Activated naive CD4-positive, alpha-beta T cell treated with anti-CD3 and anti-CD28 coated beads, Interleukin-2, amount 50 U/mL, for 72 hours (primary cell): Measurements from ENCODE around the gene ZNF77. TPM values are rescaled to one million over a fixed set of nuclear protein-coding genes. Genes with fewer than 3 reads are reported as not detected.
A peak's percentile ranks its signal among the peaks of the same experiment; 100 is the strongest.
"Not testable (repeated sequence)": the region's sequence is repeated elsewhere in the genome, so short reads cannot be mapped to it uniquely, and the experiment has no call there.

Experiments used
- ATAC-seq, 2 donors: fragments of 150-1000 bp; cut with Tn5 transposase; 2 replicates each; pipeline ENCODE4 v1.10.0; 2021; ENCODE audit warnings: mild to moderate bottlenecking in 2 of 2, moderate library complexity in 2 of 2
- DNase-seq, 2 donors: peaks; one replicate each; pipeline ENCODE4 v3.0.0; 2021 to 2022; ENCODE audit warnings: low spot score in 2 of 2
- H3K27ac Mint-ChIP-seq, 2 donors: one replicate each; pipeline ENCODE4 v1.8.0; 2022; ENCODE audit warnings: mild to moderate bottlenecking in 2 of 2, mixed read lengths in 2 of 2
- H3K36me3 Mint-ChIP-seq, 2 donors: one replicate each; pipeline ENCODE4 v1.8.0; 2022; ENCODE audit warnings: mixed read lengths in 2 of 2
- H3K9me3 Mint-ChIP-seq, 2 donors: one replicate each; pipeline ENCODE4 v1.8.0; 2022; ENCODE audit warnings: mixed read lengths in 2 of 2
- total RNA-seq, 2 donors: library from RNA; stranded (reverse); gene quantifications; one replicate each; pipeline ENCODE4 v1.2.3, GENCODE V29; 2022

The ZNF77 gene
- total RNA-seq = 10 to 100 TPM in 1 of 2 donors, 1 to 10 TPM in 1; 3.7 to 11.2 TPM

DNA sequence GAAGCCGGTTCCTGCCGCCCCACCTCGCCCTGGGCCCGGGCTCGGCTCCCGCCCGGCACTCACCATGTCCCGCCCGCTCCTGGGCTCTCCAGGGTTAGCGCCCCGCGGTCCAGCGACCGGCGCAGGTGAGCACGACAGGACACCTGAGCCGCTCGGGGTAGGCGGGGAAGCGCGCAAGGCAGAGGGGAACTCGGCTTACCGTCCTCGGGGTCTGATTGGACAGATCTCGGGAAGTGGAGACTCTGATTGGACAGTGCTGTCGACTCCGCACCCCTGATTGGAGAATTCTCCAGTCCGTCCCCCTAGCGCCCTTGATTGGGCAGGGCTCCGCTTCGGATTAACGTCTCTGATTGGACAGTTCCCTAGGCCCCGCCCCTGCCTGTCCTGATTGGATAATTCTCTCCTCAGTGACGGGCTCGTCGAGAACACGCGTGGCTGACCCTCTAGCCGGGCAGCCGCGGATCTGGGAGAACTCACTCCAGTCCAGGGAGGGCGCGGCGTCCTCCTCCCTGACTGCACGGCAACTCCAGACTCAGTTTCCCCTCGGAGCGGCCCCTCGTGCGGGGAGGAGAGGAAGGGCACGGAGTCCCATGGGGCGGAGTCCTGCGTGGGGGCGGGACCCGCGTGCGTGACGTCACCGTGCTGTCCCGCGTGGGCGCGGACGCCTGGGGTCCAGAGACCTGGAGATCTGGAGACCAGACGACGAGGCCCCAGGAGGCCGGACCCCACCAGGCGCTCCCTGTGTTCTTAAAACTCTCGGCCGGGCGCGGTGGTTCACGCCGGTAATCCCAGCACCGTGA, at the start of gene ZNF77:
TSS of gene ZNF77 (minus strand) at position 197 of the 800 bp plus-strand sequence. CDS start at position 66, 131 bp downstream.
- Mint-ChIP-seq H3K9me3 (no peaks in the 10 kb centered on the region), H3K36me3 (peaks cover 1 to 6% of the 10 kb centered on the region in 2 donors), H3K27ac (peak within 1 kb of the TSS; percentile 90 to 96)
- ATAC-seq = peak; percentile 98 to 99
- peak; percentile 97 to 99 for DNase-seq

DNA sequence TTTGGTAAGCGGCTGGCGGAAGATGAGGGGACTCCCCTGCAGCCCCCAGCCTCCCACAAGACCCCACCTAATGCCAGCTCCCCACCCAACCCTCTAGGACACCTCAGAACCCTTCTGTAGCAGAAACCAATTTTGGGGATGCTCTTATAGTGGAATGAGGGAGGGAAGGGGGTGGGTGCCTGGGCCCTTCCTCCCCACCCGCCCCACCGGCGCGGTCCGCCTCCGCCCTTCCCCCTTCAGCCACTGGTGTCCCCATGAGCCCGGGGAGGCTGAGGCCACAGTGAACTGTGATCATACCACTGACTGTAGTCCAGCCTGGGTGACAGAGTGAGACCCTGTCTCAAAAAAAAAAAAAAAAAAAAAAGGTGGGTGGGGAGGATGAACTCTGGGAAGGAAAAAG, 48.8 kb upstream of the ZNF77 start:
- ATAC-seq (no peak), DNase-seq (no peak)
- H3K9me3 Mint-ChIP-seq = no peaks in the 10 kb centered on the region
- no peaks in the 10 kb centered on the region for H3K36me3 Mint-ChIP-seq
- H3K27ac Mint-ChIP-seq = no peak overlapping the region

- no peaks in the 10 kb centered on the region for H3K9me3 Mint-ChIP-seq
- H3K36me3 Mint-ChIP-seq = no peaks in the 10 kb centered on the region
- H3K27ac Mint-ChIP-seq = no peak overlapping the region
- DNase-seq = no peak
- ATAC-seq = no peak
These were observed 48.2 kb upstream of the ZNF77 start for GRCh38 chr19:2992958-2993357.

- H3K27ac Mint-ChIP-seq, ATAC-seq, DNase-seq, H3K36me3 Mint-ChIP-seq, H3K9me3 Mint-ChIP-seq: not testable (repeated sequence)
These were observed 47.6 kb upstream of the ZNF77 start for GRCh38 chr19:2992333-2992732.

GRCh38 chr19:2989236-2989946, 44.6 kb upstream of the ZNF77 start:
- Mint-ChIP-seq H3K27ac (no peak overlapping the region), H3K9me3 (no peaks in the 10 kb centered on the region), H3K36me3 (no peaks in the 10 kb centered on the region)
- ATAC-seq (no peak), DNase-seq (no peak)

GRCh38 chr19:2988568-2988967, 43.8 kb upstream of the ZNF77 start:
- no peak for DNase-seq
- Mint-ChIP-seq H3K36me3 (no peaks in the 10 kb centered on the region), H3K27ac (no peak overlapping the region), H3K9me3 (no peaks in the 10 kb centered on the region)
- no peak for ATAC-seq

- Mint-ChIP-seq H3K36me3 (no peaks in the 10 kb centered on the region), H3K9me3 (no peaks in the 10 kb centered on the region), H3K27ac (no peak overlapping the region)
- ATAC-seq (no peak), DNase-seq (no peak)
These were observed 43.0 kb upstream of the ZNF77 start for GRCh38 chr19:2987797-2988196.

GRCh38 chr19:2986951-2987524, 42.3 kb upstream of the ZNF77 start:
- no peaks in the 10 kb centered on the region for H3K9me3 Mint-ChIP-seq
- no peak overlapping the region for H3K27ac Mint-ChIP-seq
- H3K36me3 Mint-ChIP-seq = no peaks in the 10 kb centered on the region
- ATAC-seq (no peak), DNase-seq (no peak)

- ATAC-seq = no peak
- Mint-ChIP-seq H3K36me3 (no peaks in the 10 kb centered on the region), H3K27ac (no peak overlapping the region), H3K9me3 (no peaks in the 10 kb centered on the region)
- no peak for DNase-seq
These were observed 39.4 kb upstream of the ZNF77 start for GRCh38 chr19:2984215-2984528.

DNA sequence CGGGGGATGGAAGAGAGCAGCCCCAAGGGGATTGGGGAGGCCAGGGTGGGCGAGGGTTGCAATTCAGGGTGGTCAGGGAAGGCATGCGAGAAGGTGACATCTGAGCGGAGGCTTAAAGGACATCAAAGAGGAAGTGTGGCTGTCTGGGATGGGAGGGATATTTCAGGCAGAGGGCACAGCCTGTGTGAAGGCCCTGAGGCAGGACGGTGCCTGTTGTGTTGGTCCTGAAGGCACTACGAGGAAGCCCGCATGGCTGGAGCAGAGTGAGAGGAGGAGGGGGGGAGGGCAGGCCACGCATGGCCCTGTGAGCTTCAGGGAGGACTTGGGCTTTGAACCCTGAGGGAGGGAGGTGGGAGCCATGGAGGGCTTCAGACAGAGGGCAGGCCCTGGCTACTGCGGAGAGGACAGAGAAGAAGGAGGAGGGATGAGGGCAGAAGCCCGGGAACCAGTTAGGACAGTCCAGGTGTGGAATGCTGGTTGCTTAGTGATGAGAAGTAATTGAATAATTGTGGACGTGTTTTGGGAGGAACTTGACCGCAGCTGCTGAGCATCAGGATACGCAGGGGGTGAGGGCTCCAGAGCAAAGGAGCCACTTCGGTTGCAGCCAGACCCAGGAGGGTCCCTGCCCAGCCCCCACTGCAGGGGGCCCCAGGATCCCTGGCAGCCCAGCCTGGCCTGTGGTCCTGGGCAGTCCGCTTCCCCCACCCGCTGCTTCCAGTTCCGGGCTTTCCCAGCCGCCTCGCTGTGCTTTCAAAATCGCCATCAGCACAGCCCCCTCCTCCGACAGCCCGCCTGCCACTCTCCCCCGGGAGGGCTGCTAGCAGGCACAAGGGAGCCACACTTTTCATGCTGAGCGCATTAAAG, 38.8 kb upstream of the ZNF77 start:
- Mint-ChIP-seq H3K9me3 (no peaks in the 10 kb centered on the region), H3K27ac (no peak overlapping the region), H3K36me3 (no peaks in the 10 kb centered on the region)
- DNase-seq = no peak
- no peak for ATAC-seq

DNA sequence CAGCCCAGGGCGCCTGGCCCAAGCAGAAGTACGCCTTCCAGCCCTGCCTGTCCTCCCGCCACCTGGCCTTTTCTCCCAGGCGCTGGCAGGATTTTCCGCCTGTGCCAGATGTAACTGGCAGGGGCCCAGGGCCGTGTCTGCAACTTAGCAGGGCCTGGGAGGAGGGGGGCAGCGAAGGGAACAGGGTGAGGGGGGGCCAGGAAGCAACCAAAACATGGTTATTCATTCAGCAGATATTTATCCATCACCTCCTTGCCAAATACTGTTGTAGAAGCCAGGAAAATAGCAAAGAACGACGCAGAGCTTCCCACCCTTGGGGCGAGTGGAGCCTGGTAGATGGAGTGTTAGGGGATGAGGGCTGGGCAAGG, 38.2 kb upstream of the ZNF77 start:
- no peak for ATAC-seq
- Mint-ChIP-seq H3K27ac (no peak overlapping the region), H3K36me3 (no peaks in the 10 kb centered on the region), H3K9me3 (no peaks in the 10 kb centered on the region)
- no peak for DNase-seq

DNA sequence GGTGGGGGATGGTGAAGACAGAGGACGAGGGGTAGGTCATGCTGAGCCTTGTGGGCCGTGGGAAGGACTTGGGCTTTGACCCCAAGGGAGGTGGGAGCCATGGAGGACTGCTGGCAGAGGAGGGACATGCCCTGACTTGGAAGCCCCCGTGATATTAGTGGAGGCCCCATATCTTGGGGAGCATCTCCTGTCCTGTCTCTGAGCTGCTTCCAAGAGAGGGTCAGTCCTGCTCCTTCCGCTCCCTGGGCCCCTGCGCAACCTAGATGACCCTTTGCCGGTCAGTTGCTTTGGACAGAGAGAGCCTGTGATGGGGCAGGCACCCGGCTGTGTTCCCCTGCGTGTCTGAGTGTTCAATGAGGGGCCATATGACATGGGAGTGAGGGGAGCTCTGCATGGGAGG, 37.8 kb upstream of the ZNF77 start:
- ATAC-seq (no peak), DNase-seq (no peak)
- Mint-ChIP-seq H3K36me3 (no peaks in the 10 kb centered on the region), H3K27ac (no peak overlapping the region), H3K9me3 (no peaks in the 10 kb centered on the region)

DNA sequence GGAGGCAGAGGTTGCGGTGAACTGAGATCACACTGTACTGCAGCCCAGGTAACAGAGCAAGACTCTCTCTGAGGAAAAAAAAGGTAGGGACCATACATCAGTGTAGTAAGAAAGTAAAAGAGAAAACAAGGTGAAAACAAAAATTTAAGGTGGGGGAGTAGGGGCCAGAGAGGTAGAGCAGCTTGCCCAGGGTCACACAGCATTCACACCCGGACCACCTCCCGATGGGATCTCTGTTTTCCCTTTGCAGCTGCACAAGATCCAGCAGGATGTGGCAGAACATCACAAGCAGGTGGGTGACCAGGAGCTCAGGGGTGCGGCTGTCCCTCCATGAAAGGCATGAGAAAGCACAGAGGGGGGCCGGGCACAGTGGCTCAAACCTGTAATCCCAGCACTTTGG, 37.1 kb upstream of the ZNF77 start:
- DNase-seq = no peak
- Mint-ChIP-seq H3K36me3 (no peaks in the 10 kb centered on the region), H3K9me3 (no peaks in the 10 kb centered on the region), H3K27ac (no peak overlapping the region)
- ATAC-seq = no peak

DNA sequence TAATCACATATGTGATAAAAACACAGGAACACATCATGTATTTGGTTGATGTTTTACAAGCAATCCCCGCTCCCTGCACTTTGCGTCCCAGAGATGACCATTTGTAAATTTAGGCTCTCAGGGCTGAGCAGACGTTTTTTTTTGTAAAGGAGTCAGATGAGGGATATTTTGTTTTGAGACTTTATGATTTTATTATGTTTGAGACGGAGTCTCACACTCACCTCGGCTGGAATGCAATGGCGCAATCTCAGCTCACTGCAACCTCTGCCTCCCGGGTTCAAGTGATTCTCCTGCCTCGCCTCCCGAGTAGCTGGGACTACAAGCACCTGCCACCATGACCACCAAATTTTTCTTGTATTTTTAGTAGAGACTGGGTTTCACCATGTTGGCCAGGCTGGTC, 34.0 kb upstream of the ZNF77 start:
- Mint-ChIP-seq H3K36me3 (no peaks in the 10 kb centered on the region), H3K9me3 (no peaks in the 10 kb centered on the region), H3K27ac (no peak overlapping the region)
- DNase-seq (no peak), ATAC-seq (no peak)

DNA sequence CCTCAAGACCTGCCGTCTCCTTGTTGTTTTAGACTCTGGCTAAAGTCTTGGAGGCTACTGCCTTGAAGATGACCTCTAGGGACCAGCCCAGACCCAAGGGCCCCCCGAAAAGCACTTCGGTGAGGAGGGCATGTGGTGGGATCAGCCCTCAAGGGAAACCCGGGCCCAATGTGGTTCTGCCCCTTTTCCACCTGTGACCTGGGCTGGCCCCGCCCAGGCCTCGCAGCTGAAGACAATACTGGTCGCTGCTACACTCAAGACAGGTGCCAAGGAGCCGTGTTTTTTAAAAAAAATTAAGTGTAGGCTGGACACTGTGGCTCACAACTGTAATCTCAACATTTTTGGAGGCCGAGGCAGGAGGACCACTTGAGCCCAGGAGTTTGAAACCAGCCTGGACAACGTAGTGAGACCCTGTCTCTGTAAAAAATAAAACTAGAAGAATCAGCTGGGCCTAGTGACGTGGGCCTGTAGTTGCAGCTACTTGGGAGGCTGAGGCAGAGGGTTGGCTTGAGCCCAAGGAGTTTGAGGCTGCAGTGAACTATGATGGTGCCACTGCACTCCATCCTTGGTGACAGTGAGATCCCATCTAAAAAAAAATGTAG, 33.5 kb upstream of the ZNF77 start:
- no peak overlapping the region for H3K27ac Mint-ChIP-seq
- no peak for DNase-seq
- ATAC-seq = no peak
- H3K36me3 Mint-ChIP-seq = no peaks in the 10 kb centered on the region
- no peaks in the 10 kb centered on the region for H3K9me3 Mint-ChIP-seq

DNA sequence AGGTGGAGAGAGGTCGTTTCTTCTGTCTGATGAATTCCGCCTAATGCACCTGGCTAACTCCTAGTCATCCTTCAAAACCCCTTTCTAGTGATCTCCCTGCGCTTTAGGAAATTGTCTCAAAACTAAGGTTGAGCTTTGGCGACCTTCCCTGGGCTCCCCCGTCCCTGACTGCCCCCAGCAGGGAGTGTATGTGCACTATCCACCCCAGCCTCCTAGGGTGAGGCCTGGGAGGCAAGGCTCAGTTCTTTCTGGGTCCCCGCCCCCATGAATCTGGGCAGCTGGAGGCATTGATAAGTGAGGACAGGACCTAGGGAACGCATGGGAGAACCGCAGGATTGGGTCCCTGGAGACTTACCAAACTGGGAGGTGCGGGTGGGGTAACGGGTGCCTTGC, 33.0 kb upstream of the ZNF77 start:
- no peaks in the 10 kb centered on the region for H3K9me3 Mint-ChIP-seq
- ATAC-seq (peak in 1 of 2 donors; percentile 4), DNase-seq (no peak)
- H3K27ac Mint-ChIP-seq = peak overlapping the region in 1 of 2 donors; percentile 85
- no peaks in the 10 kb centered on the region for H3K36me3 Mint-ChIP-seq
